Nephron progenitor cell (in vitro differentiated cells): ENCODE measurements around the gene BARX2.

ENCODE experiments used
- DNase-seq: peaks from one replicate; pipeline ENCODE4 v3.0.0; 2021
- H3K27ac Mint-ChIP-seq: 2 replicates; pipeline ENCODE4 v1.8.0; 2021; ENCODE audit warnings: mild to moderate bottlenecking, moderate library complexity, mixed read lengths
- H3K27me3 Mint-ChIP-seq: 2 replicates; pipeline ENCODE4 v1.8.0; 2021; ENCODE audit warnings: mild to moderate bottlenecking, low read depth, mixed read lengths; ENCODE audit not compliant: poor library complexity
- H3K36me3 Mint-ChIP-seq: 2 replicates; pipeline ENCODE4 v1.8.0; 2021; ENCODE audit warnings: low read depth, mixed read lengths
- H3K4me1 Mint-ChIP-seq: 2 replicates; pipeline ENCODE4 v1.8.0; 2021; ENCODE audit warnings: mixed read lengths
- H3K4me3 Mint-ChIP-seq: 2 replicates; pipeline ENCODE4 v1.8.0; 2021; ENCODE audit warnings: mild to moderate bottlenecking, moderate library complexity, mixed read lengths
- H3K9me3 Mint-ChIP-seq: 2 replicates; pipeline ENCODE4 v1.8.0; 2021; ENCODE audit warnings: mild to moderate bottlenecking, moderate library complexity, mixed read lengths
- CTCF ChIP-seq: fragments of 200-600 bp; sonication (generic); IDR thresholded peaks from 2 replicates; pipeline ENCODE4 v1.5.0; 2021; ENCODE audit warnings: antibody characterized with exemption

The BARX2 gene

GRCh38 chr11:129440028-129440713 lies 64.5 kb downstream of the BARX2 start:
- Mint-ChIP-seq H3K27ac (peak overlapping the region; percentile 99), H3K4me1 (peaks cover 74% of the 10 kb centered on the region), H3K9me3 (no peaks in the 10 kb centered on the region), H3K4me3 (peak overlapping the region; percentile 29), H3K36me3 (no peaks in the 10 kb centered on the region), H3K27me3 (peaks cover 15% of the 10 kb centered on the region)
- DNase-seq, result peak; percentile 52
- no peak for TF ChIP-seq CTCF

- Mint-ChIP-seq H3K4me3 (no peak overlapping the region), H3K27ac (peak overlapping the region; percentile 80), H3K27me3 (peaks cover 15% of the 10 kb centered on the region), H3K4me1 (peaks cover 76% of the 10 kb centered on the region), H3K36me3 (peaks cover 2% of the 10 kb centered on the region), H3K9me3 (peaks cover 2% of the 10 kb centered on the region)
- TF ChIP-seq CTCF, result no peak
- DNase-seq, result no peak
These were observed 66.5 kb downstream of the BARX2 start for GRCh38 chr11:129442171-129442570.

- H3K4me3 Mint-ChIP-seq, result no peak overlapping the region
- no peak for DNase-seq
- H3K9me3 Mint-ChIP-seq, result peaks cover 13% of the 10 kb centered on the region
- no peak overlapping the region for H3K27ac Mint-ChIP-seq
- peaks cover 12% of the 10 kb centered on the region for H3K36me3 Mint-ChIP-seq
- peaks cover 77% of the 10 kb centered on the region for H3K4me1 Mint-ChIP-seq
- peaks cover 15% of the 10 kb centered on the region for H3K27me3 Mint-ChIP-seq
- TF ChIP-seq CTCF, result no peak
These were observed 67.6 kb downstream of the BARX2 start for GRCh38 chr11:129443276-129443675.

- Mint-ChIP-seq H3K4me1 (peaks cover 67% of the 10 kb centered on the region), H3K36me3 (peaks cover 19% of the 10 kb centered on the region), H3K27me3 (peaks cover 10% of the 10 kb centered on the region), H3K27ac (peak overlapping the region; percentile 58), H3K4me3 (no peak overlapping the region), H3K9me3 (peaks cover 23% of the 10 kb centered on the region)
- DNase-seq, result no peak
- TF ChIP-seq CTCF, result no peak
These were observed 68.6 kb downstream of the BARX2 start for GRCh38 chr11:129444274-129444673.

GRCh38 chr11:129445226-129445625 lies 69.6 kb downstream of the BARX2 start:
- Mint-ChIP-seq H3K4me3 (no peak overlapping the region), H3K36me3 (peaks cover 19% of the 10 kb centered on the region), H3K27me3 (peaks cover 10% of the 10 kb centered on the region), H3K4me1 (peaks cover 57% of the 10 kb centered on the region), H3K27ac (no peak overlapping the region), H3K9me3 (peaks cover 27% of the 10 kb centered on the region)
- no peak for TF ChIP-seq CTCF
- DNase-seq, result no peak

GRCh38 chr11:129446572-129446971 lies 70.9 kb downstream of the BARX2 start:
- no peak overlapping the region for H3K27ac Mint-ChIP-seq

More at GRCh38 chr11:129446572-129446971, 70.9 kb downstream of the BARX2 start:
- H3K4me3 Mint-ChIP-seq, result no peak overlapping the region
- peaks cover 10% of the 10 kb centered on the region for H3K27me3 Mint-ChIP-seq
- DNase-seq, result no peak
- H3K4me1 Mint-ChIP-seq, result peaks cover 47% of the 10 kb centered on the region
- peaks cover 27% of the 10 kb centered on the region for H3K9me3 Mint-ChIP-seq
- TF ChIP-seq CTCF, result no peak
- H3K36me3 Mint-ChIP-seq, result peaks cover 19% of the 10 kb centered on the region
